CD4-positive, alpha-beta T cell treated with Interleukin-12 subunit alpha and Interleukin-12 subunit beta, for 1 hour (primary cell): Measurements from ENCODE around the gene CARF.
"Not testable (repeated sequence)": the region's sequence is repeated elsewhere in the genome, so short reads cannot be mapped to it uniquely, and the experiment has no call there.

Source experiments
- DNase-seq: peaks from one replicate; pipeline ENCODE4 v3.0.0-alpha.2; 2020

The CARF gene, protein sequence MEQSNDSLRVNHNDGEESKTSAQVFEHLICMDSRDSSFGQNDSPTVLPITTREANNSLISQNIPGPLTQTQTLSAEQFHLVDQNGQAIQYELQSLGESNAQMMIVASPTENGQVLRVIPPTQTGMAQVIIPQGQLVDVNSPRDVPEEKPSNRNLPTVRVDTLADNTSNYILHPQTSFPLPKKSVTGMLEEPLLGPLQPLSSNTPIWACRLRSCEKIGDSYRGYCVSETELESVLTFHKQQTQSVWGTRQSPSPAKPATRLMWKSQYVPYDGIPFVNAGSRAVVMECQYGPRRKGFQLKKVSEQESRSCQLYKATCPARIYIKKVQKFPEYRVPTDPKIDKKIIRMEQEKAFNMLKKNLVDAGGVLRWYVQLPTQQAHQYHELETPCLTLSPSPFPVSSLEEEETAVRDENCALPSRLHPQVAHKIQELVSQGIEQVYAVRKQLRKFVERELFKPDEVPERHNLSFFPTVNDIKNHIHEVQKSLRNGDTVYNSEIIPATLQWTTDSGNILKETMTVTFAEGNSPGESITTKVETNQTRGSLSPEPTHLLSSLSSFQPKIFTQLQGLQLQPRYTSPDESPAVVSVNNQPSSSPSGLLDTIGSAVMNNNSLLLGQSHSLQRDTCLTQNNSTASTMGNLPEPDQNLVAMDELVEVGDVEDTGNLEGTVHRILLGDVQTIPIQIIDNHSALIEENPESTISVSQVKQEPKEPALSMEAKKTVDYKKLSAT

GRCh38 chr2:202911512-202912341 lies at the start of gene CARF, which contains the start of gene WDR12:
Gene CARF (plus strand): TSS chr2:202912275. CDS start chr2:202941903, 29,628 bp downstream.
Gene WDR12 (minus strand): TSS chr2:202911673. CDS start chr2:202911476, 197 bp downstream.
- DNase-seq = peak; percentile 91

DNA sequence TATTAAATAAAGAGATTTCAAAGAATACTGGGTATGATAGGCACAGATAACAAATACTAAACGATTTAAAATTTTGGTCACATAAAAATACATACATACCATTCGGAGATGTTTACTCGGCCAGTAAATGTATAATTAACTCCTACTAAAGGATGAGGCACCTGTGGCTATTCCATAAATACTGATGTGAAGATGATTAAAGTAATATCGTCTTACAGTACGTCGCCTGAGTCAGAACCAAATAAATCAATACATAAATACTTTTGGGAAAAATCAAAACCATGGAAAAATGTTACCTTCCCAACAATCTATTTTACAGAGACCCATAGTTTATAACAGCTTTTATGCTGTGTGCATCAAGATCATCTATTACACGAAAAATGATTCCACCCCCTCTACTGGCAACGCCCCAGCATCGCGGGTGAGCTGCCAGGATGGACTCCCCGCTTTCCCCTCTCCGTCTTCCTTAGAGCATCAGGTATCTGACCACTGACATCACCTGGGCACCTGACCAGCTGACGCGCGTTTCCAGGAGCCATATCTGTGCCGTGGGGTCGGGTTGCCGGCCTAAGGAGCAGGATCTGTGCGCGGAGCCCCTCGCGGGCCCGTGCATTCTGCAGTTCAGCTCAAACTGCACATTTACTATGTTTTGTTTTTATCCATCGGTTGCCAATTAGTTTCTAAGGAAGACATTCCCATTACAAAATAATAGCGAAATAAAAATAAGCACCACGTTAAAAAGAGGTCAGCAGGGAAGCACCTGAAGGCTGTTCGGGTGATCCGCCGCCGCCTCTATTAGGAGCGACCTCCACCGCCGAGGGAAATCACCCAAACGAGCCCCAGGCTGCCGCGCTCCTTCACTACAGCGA lies 41.4 kb upstream of the CARF start:
- DNase-seq = peak; percentile 62

DNA sequence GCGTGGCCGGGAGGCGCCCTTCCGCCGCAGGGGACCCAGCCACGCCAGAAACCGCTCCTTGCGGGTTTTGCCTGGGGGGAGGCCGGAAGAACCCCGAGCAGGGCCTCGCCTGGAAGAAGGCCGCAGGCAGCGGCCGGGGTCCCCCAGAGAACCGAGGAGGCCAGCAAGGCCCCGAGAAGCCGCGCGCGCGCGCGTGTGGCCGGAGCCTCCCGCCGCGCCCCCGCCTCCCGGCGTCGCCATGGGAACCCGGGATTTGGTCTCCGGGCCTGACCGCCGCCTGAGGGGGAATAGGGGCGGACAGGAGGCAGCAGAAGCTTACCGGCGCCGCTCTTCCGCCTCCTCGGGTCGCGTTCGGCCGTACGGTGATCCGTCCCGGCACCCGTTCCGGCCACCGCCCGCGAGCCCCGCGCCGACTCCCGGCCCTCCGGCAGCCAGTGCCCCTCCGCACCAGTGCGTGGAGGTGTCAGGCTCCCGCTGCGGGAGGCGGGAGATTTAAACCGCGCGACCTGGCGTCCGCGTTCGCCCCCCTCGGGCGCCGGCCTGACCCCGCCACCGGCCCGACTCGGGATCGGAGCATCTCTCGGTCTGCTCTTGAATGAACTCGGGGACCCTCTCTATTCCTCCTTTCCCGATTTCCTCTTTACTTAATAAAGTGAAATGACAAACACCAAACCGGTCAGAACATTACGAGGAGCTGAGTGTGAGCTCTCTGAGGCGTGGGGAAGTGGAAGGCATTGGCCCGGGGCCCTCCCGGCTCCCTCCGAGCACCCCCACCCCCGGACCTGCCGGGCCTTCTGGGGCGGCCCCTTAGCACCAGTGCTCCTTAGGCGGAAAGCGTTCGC lies 40.6 kb upstream of the CARF start, which contains the start of gene ICA1L:
ICA1L (minus strand) TSS at position 467 of the 842 bp plus-strand sequence. CDS start 42,757 bp downstream, outside the sequence.
- peak; percentile 56 for DNase-seq

GRCh38 chr2:202877699-202878098 lies 34.4 kb upstream of the CARF start:
- DNase-seq = no peak

DNA sequence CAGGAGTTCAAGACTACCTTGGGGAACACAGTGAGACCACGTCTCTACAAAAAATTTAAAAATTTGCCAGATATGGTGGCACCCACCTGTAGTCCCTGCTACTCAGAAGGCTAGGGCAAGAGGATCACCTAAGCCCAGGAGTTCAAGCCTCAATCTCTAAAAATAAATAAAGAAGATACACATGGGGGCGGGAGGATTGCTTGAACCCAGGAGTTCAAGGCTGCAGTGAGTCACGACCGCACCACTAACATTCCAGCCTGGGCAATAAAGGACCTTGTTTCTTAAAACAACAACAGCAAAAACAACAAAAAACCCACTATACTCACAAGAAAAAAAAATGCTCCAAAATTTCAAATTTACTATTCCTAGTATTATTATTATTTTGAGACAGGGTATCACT lies 30.5 kb upstream of the CARF start:
- DNase-seq = no peak

- DNase-seq = no peak
Measured at GRCh38 chr2:202883987-202884675, 27.9 kb upstream of the CARF start.

- no peak for DNase-seq
Measured at GRCh38 chr2:202885190-202885589, 26.9 kb upstream of the CARF start.

DNA sequence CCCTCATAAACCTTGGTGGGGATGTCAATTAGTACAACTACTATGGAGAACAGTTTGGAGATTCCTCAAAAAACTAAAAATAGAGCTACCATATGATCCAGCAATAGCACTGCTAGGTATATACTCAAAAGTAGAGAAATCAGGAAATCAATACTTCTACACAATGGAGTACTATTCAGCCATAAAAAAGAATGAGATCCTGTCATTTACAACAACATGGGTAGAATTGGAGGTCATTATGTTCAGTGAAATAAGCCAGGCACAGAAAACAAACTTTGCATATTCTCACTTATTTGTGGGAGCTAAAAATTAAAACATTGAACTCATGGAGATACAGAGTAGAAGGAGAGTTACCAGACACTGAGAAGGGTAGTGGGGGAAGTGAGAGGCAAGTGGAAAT lies 6.6 kb upstream of the CARF start:
- DNase-seq = not testable (repeated sequence)

GRCh38 chr2:202908186-202908585 lies 3.9 kb upstream of the CARF start:
- DNase-seq = no peak

DNA sequence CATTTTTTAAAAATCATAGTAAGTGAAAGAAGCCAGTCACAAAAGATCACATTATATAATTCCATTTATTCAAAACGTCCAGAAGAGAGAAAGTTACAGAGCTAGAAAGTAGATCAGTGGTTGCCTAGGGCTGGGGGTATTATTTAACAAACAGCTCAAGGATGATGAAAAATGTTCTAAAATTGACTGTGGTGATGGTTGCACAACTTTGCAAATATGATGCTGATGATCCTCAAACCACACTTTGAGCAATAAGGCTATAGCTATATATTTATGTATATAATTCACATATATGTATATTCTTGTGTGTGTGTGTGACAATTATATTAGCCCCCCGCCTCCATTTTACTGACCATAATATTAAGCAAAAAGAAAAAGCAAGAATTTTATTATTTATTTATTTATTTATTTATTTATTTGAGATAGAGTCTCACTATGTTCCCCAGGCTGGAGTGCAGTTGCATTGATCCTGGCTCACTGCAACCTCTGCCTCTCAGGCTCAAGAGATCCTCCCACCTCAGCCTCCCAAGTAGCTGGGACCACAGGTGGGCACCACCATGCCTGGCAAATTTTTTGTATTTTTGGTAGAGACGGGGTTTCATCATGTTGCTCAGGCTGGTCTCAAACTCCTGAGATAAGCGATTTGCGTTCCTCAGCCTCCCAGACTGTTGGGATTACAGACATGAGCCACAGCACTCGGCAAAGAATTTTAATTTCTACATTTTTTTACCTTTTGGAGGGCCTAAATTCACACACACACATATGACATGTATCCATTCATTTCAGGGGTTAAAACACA lies 2.5 kb upstream of the CARF start:
- DNase-seq = no peak

DNA sequence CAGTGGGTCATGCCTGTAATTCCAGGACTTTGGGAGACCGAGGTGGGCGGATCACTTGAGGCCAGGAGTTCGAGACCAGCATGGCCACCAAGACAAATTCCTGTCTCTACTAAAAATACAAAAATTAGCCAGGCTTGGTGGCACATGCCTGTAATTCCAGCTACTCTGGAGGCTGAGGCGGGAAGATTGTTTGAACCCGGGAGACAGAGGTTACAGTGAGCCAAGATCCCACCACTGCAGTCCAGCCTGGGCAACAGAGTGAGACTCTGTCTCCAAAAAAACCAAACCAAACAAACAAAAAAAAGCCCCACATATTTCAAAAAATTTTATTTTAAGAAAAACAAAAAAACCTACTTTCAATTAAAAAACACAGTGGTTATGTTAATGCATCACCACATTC lies 1.8 kb upstream of the CARF start:
- DNase-seq = not testable (repeated sequence)

DNA sequence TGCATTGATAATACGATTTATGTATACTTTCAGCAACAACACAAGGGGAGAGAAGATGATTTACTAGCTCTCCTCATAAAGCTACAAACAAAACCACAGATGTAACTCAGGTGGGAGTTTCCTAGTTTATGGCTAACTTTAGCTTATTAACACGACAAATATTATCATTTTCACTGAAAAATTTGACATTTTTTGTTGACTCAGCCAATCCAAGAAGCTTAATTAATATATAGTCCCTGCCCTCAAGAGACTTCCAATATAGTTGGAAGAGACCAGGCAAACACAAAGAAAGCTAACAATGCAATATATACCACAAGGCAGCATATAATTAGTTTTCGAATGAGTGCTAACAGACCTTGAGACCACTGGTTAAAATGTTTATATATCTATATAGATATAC lies 1.4 kb upstream of the CARF start:
- no peak for DNase-seq

GRCh38 chr2:202911203-202911511 lies 918 bp upstream of the CARF start:
- no peak for DNase-seq

DNA sequence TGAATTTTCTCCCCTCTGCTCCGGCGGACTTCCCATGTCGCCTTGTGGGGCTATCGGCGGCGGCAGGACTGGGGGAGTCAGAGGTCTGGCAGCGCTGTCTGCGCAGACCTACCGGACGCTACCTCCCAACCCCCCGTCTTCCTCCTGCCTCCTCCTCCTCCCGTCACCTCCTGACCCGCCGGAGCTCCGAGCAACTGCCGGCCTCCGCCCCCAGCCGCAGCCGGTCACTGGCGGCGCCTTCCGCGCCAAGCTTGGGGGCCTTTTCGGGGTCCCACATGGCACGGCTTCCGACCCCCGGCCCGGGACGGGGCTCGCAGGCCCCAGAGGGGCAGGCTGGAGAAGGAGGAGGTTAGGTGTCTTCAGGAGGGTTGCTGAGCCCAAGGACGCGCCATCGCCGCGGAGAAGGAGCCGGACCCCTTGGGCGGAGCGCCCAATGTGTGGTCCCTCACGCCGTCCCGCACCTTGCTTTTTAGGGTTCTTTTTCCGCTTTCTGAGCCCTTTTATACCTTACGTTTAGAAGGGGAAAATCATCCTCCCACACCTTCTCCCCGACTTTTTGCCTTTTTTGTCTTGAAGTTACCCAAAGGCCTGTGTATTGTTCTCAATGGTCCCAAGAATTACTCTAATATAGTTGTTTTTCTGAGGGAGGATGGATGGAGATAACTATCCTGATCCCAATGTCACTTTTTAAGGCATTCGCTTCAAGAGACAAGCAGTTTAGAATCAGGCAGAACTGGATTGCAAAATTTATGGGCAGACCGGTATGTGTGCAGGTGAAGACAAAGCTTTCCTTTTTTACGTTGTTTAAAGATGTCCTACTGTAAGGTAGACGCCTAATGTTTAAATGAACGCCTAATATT lies 497 bp downstream of the CARF start:
- DNase-seq = peak; percentile 24

DNA sequence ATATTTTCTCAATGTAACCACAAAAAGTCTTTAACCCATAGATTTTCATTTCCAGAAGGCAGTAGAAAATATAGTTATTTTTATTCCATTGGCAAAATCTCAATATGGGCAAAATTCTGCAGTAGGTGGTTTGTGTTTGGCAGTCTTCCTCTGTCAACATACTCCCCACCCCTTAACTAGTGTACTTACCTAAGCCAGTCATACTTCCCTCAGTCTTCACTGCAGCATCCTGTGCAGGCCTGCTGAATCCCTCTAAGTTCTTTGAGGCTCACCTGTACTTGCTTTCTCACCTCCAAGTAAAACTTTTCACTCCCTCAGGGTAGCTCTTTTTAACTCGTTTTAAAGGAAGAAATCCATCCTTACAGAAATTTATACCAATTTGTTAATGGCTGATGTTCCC lies 6.8 kb downstream of the CARF start:
- no peak for DNase-seq

- no peak for DNase-seq
Measured at GRCh38 chr2:202932425-202933138, 20.5 kb downstream of the CARF start.

GRCh38 chr2:202933139-202933510 lies 21.1 kb downstream of the CARF start:
- no peak for DNase-seq

DNA sequence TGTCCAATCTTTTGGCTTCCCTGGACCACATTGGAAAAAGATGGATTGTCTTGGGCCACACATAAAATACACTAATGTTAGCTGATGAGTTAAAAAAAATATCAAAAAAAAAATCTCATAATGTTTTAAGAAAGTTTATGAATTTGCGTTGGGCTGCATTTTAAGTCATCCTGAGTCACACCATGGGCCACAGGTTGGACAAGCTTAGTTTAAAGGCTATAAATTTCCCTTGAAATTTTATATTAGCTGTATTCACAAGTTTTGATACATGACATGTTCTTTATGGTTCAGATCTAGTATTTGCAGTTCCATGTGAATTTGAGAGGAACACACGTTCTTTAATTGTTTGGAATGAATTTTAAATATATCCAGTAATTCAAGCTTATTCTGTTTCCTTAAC lies 21.9 kb downstream of the CARF start:
- DNase-seq = no peak
